Stimulated activated CD8-positive, alpha-beta memory T cell treated with anti-CD3 and anti-CD28 coated beads, Interleukin-12 subunit alpha, Interleukin-12 subunit beta, amount 100 ng/mL, for 24 hours (primary cell): ENCODE measurements around the gene MSI2.
"Not testable (repeated sequence)": the region's sequence is repeated elsewhere in the genome, so short reads cannot be mapped to it uniquely, and the experiment has no call there.

Experiments used
- DNase-seq: peaks from one replicate; pipeline ENCODE4 v3.0.0-alpha.2; 2020; ENCODE audit errors: extremely low read depth

Gene MSI2

DNA sequence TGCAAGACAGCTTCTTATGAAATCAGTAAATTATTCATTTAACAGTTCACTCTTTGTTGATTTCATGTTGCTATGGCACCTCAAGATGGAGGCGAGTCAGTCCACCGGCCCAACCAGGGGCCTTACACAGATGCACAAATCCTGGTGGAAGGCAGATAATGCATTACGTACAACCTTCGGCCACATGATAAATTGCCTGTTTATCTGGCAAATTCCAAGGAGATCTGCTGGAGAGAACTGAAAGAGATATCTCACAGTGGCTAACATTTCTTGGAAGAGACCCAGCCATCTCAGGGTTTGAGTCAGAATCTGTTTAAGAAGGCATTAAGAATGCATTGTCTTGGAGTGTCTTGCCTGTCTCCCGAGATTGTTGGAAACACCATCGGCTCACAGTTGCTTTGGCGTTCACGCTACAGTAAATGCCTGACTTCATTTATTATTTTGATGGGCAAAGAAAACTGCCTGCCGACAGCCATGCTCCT lies 225.6 kb downstream of the MSI2 start:
- no peak for DNase-seq

DNA sequence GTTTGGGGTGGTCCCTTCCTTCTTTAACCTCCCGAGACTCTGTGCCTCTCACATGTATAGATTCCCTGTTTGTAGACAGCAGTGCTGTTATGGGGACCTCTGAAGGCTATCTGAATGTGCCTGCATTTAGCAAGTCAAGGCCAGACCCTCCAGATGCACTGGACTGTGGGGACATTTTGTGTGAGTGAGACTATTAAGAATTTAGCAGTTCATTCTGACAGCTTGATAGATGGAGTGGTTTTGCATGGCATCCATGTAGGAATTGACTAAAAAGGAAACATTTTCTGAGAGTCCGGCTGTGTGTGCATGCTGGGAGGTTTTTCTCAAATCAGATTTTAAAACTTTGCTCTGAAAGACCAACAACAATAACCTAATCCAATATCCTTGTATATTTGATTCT lies 226.3 kb downstream of the MSI2 start:
- no peak for DNase-seq

DNA sequence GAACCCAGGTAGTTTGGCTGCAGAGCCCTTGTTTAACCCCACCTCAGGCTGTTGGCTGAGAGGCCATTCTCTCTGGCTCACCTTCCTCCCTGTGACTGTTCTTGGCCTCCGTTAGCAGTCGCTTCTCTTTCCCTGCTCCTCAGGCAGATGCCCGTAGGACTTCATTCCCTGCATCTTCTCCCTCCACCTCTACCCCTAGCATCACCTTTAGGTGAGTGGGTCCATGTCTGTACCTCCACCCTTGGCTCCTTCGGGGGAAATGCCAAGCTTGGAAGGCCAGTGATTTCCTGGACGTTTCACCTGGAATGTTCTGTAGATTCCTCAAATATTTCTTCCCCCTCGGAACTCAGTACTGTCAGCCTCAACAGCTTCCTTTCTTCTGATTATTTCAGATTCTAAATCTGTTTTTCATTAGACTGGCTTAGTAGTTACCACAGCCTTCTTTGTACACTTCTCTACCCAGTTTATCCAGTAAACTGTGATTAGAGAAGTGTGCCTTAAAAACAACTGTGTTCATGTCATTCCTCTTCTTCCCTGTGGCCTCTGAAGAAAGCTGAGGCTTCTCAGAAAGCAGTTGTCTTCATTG lies 227.9 kb downstream of the MSI2 start:
- no peak for DNase-seq

GRCh38 chr17:57484826-57485565 lies 228.7 kb downstream of the MSI2 start:
- no peak for DNase-seq

GRCh38 chr17:57485566-57485865 lies 229.2 kb downstream of the MSI2 start:
- no peak for DNase-seq

DNA sequence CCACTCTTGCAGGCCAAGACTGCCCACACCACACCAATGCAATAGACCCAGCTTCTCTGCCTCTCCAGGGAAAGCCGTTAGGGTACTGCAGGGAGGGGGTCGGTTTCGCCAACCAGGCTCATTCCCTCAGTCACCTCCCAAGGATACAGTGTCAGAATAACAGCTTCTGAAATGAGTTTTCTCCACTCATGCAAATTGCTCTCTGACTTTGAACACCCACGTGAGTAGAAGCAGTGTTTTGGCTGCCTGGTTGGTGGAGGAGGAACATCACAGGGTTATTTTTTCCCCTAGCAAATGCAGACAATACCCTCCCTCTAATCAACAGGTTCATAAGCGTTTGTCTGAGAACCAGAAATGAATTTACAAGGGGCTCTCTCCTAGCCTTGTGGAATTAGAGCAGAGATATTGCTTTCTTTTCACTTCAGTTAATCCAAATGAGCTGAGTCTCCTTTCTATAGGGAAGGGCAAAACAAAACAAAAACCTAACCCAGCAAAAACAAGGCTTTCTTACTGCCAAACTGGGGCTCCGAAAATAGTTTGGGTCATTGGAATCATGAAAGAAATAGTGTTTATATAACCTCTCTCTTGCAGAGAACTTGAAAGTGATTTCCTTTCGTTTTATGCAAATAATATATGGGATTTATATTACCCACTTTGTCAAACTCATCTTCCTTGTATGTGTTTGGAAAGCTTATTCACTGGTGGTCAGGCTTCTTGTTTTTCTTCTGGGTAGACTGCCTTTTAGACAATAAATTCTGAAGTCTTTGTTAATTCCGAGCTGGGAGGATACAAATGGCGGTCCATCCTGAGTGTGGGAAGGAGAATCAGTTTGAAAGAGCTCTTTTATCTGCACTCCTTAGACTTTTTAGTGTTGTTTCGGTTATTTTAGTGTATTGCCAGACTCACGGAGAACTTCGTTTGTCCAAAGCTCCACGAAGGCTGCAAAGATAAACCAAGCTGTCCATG lies 229.9 kb downstream of the MSI2 start:
- DNase-seq = no peak

DNA sequence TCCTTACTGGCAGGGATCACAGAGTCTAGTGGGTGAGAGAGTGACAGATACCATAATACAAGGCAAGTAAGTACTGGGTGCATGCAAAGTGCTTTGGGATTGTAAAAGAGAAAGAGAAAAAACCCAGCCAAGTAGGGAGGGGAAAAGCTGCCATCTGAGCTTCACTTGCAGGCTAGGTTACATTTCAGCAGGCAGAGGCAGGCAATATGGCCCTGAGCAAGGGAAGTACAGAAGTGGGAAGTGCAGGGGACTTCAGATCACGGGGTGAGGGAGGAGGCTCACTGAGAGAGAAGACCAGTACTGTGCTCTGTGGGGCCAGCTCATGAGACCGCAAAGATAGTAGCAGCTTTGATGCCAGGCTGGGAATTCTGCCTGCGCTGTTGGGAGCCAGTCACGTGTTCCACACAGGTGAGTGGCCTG lies 230.6 kb downstream of the MSI2 start:
- no peak for DNase-seq

- no peak for DNase-seq
Measured at GRCh38 chr17:57487573-57487972, 231.2 kb downstream of the MSI2 start.

GRCh38 chr17:57488856-57489255 lies 232.5 kb downstream of the MSI2 start:
- DNase-seq = no peak

GRCh38 chr17:57489321-57489720 lies 233.0 kb downstream of the MSI2 start:
- no peak for DNase-seq

DNA sequence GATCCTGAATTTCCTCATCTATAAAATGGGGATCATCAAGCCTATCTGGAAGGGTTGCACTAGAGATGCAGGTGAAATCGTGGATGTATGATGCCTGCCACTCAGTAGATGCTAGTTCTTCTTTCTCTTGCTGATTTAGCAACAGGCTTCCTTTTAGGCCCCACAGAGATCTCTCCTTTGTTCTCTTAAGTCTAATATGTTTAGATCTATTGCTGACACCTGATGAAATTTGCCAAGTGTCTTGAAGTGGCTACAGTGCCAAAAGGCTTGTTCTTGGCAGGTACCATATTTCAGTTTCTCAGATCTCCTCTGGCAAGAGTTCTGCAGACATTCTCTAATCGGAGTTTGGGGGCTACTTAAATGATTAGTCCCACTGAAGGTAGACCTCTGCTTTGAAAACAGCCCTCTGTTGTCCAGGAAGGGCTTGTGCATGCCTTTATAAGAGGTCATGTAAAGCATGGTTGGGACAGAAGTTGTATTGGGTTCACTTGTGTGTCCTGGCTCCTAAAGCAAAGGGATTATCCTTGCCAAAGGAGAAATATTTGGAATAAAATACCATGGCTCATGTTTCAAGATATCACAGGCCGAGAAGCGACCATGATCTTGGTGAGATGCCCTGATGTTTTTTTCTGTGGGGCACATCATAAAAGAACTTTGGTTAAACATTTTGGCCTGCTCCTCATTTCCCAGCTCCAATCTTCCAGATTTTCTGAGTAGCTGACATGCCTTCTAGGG lies 234.0 kb downstream of the MSI2 start:
- DNase-seq = no peak

DNA sequence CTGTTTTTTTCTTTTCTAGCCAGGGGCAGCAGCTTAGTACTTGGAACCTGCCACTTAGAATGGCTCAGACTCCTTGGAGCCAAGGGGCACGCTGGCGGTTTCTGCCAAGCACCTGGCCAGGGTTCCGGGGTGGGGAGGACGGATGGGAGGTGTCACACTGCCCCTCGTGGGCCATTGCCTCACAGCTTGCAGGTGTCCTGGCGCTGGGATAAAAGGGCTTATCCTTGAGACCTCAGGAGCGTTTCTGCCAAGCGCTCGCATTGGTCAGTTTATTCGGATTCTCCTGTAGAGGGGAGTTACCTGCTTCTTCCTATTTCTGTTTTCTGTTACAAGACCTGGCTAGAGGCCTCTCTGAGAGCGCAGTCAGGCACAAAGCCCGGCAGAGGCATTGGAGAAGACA lies 234.6 kb downstream of the MSI2 start:
- no peak for DNase-seq

GRCh38 chr17:57493171-57493570 lies 236.8 kb downstream of the MSI2 start:
- no peak for DNase-seq

GRCh38 chr17:57493625-57494024 lies 237.3 kb downstream of the MSI2 start:
- no peak for DNase-seq

GRCh38 chr17:57494443-57494842 lies 238.1 kb downstream of the MSI2 start:
- no peak for DNase-seq

DNA sequence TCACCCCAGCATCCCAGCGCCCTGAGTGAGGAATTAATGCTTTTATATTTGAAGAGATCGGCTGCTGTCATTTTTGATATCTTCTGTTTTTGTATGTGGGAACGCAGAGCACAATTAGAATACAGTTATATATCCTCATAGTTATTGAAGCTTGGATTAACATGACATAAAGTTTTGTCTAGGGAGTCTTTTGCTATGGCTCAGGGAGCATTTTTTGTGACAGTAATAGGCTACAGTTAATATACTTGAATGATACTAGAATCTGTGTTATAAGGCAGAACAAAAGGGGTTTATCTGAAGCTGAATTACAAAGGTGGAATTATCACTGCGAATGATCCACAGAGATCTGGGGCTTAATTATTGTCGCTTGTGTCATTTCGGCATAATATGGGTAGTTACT lies 239.4 kb downstream of the MSI2 start:
- no peak for DNase-seq

- no peak for DNase-seq
Measured at GRCh38 chr17:57496382-57496781, 240.1 kb downstream of the MSI2 start.

DNA sequence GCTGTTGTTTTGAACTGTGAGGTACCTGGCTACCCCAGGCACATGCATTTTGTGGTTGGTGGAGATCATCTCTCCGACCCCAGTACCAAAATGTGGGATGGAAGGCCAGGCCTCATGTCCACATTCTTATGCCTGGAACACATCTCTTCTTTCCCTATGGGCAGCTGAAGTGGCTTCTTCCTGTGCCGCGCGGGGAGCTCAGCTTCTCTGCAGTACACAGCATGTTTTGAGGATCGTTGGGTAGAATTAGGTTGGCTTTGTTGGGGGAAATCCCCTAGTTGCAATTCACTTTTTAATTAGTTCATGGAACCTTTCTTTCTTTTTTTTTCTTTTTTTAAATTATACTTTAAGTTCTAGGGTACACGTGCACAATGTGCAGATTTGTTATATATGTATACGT lies 242.1 kb downstream of the MSI2 start:
- no peak for DNase-seq

GRCh38 chr17:57499221-57499620 lies 242.9 kb downstream of the MSI2 start:
- DNase-seq = not testable (repeated sequence)

- no peak for DNase-seq
Measured at GRCh38 chr17:57499648-57500049, 243.3 kb downstream of the MSI2 start.

GRCh38 chr17:57501016-57501415 lies 244.7 kb downstream of the MSI2 start:
- DNase-seq = no peak

GRCh38 chr17:57502022-57502421 lies 245.7 kb downstream of the MSI2 start:
- DNase-seq = no peak
